ENCODE results near the gene MT2A.
"Not testable (repeated sequence)": the region's sequence is repeated elsewhere in the genome, so short reads cannot be mapped to it uniquely, and the experiment has no call there.

Gene MT2A

GRCh38 chr16:56608043-56608875 lies at the start of gene MT2A:
Gene MT2A, plus strand, starts transcription at chr16:56608584. Its CDS starts 72 bp downstream, at chr16:56608656.
- peak; percentile 84 for DNase-seq

- DNase-seq, result no peak
These were observed 49.3 kb upstream of the MT2A start for GRCh38 chr16:56559109-56559508.

GRCh38 chr16:56560447-56560846 lies 47.9 kb upstream of the MT2A start:
- DNase-seq, result no peak

- no peak for DNase-seq
These were observed 47.3 kb upstream of the MT2A start for GRCh38 chr16:56561126-56561525.

GRCh38 chr16:56564793-56565477 lies 43.4 kb upstream of the MT2A start, which contains the start of gene MT4:
Gene MT4, plus strand, starts transcription at chr16:56565073. Its CDS starts 56 bp downstream, at chr16:56565129.
- no peak for DNase-seq

GRCh38 chr16:56569971-56570370 lies 38.4 kb upstream of the MT2A start:
- no peak for DNase-seq

GRCh38 chr16:56571525-56571924 lies 36.9 kb upstream of the MT2A start:
- DNase-seq, result no peak

GRCh38 chr16:56574625-56575024 lies 33.8 kb upstream of the MT2A start:
- no peak for DNase-seq

- no peak for DNase-seq
These were observed 31.6 kb upstream of the MT2A start for GRCh38 chr16:56576585-56577299.

- DNase-seq, result no peak
These were observed 31.1 kb upstream of the MT2A start for GRCh38 chr16:56577300-56577625.

- no peak for DNase-seq
These were observed 27.9 kb upstream of the MT2A start for GRCh38 chr16:56580391-56581048.

- not testable (repeated sequence) for DNase-seq
These were observed 25.5 kb upstream of the MT2A start for GRCh38 chr16:56582911-56583310.

GRCh38 chr16:56583351-56584168 lies 24.8 kb upstream of the MT2A start:
- no peak for DNase-seq

- DNase-seq, result no peak
These were observed 24.1 kb upstream of the MT2A start for GRCh38 chr16:56584276-56584675.

GRCh38 chr16:56588781-56589140 lies 19.6 kb upstream of the MT2A start:
- no peak for DNase-seq

- no peak for DNase-seq
These were observed 19.0 kb upstream of the MT2A start, which contains the start of gene MT3 for GRCh38 chr16:56589141-56590039. Gene MT3, plus strand, starts transcription at chr16:56589528. Its CDS starts 63 bp downstream, at chr16:56589591.

- DNase-seq, result no peak
These were observed 16.9 kb upstream of the MT2A start for GRCh38 chr16:56591377-56592060.

- no peak for DNase-seq
These were observed 14.7 kb upstream of the MT2A start for GRCh38 chr16:56593573-56594291.

GRCh38 chr16:56594292-56594619 lies 14.1 kb upstream of the MT2A start:
- DNase-seq, result no peak

Measured in SIG-M5 (cell line).